Umbilical cord (tissue), 2 donors: ENCODE measurements around the gene P2RX3. TPM values are rescaled to one million over a fixed set of nuclear protein-coding genes. Genes with fewer than 3 reads are reported as not detected.
A peak's percentile ranks its signal among the peaks of the same experiment; 100 is the strongest.

ENCODE experiments used
- DNase-seq: peaks from one replicate; pipeline ENCODE4 v3.0.0-alpha.2; 2015; ENCODE audit warnings: low spot score
- total RNA-seq: library from RNA; depleted of rRNA; stranded (reverse); fragments of >200 nt; gene quantifications from one replicate; pipeline ENCODE4 v1.2.3, GENCODE V29; 2014; ENCODE audit warnings: low replicate concordance; ENCODE audit not compliant: insufficient read depth

Gene P2RX3
- total RNA-seq, 1 donor from 2014 or later = not detected

GRCh38 chr11:57309106-57310059 is 28.8 kb upstream of the P2RX3 start:
- no peak for DNase-seq

DNA sequence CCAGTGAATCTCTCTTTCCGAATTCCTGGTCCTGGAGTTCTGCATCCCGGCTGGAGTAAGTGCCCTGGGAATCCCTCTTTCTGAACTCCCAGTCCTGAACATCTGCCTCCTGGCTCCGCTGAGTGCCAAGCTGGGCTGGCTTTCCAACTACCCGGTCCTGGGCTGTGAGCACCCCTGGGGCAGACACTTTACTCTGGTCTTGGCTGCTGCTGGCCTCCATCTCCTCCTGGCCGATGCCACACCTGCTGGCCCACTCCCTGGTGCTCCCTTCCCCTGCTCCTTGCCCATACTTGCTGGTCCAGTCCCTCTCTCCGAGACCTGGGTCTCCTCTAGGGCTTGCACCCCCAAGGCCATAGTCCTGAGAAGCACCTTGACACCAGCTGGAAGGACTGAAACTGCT is 28.1 kb upstream of the P2RX3 start:
- no peak for DNase-seq

GRCh38 chr11:57310630-57311086 is 27.5 kb upstream of the P2RX3 start:
- peak; percentile 35 for DNase-seq

DNA sequence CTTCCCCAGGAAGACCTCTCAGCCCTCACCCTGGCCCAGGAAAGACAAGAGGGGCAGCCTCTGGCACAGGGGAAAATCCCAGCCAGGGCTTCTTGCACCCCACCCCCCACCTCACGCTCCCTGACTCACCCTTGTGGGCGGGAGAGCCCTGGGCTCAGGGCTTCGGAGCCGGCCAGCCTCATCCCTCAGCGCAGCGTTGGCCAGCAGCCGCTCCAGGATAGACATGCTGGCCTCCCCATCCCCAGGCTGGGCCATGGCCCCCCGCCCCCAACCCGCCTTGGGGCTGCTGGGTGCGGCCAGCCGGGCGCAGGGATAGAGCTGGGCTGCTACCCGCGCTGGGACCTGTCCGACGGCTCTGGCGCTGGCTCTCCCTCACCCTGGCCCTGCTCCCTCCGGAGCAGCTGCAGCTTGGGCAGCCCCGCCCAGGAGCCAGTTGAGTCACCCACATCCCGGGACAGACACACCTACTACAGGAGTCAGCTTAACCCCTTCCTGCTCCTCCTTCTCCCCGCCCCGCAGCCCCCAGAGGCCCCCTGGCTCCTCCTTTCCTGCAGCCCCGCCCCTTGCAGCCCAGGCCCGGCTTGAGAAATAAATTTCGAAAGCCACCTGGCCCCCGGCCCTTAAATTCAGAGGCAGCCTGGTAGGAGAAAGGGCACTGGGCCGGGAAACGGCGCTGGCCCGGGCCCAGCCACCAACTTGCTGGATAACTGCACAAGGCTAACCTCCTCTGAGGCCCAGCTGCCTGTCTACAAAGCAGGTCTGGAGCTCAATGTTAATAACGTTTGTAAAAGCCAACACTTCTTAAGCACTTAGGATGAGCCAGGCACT is 26.8 kb upstream of the P2RX3 start:
- peak; percentile 97 for DNase-seq

GRCh38 chr11:57312511-57313021 is 25.6 kb upstream of the P2RX3 start:
- DNase-seq = no peak

DNA sequence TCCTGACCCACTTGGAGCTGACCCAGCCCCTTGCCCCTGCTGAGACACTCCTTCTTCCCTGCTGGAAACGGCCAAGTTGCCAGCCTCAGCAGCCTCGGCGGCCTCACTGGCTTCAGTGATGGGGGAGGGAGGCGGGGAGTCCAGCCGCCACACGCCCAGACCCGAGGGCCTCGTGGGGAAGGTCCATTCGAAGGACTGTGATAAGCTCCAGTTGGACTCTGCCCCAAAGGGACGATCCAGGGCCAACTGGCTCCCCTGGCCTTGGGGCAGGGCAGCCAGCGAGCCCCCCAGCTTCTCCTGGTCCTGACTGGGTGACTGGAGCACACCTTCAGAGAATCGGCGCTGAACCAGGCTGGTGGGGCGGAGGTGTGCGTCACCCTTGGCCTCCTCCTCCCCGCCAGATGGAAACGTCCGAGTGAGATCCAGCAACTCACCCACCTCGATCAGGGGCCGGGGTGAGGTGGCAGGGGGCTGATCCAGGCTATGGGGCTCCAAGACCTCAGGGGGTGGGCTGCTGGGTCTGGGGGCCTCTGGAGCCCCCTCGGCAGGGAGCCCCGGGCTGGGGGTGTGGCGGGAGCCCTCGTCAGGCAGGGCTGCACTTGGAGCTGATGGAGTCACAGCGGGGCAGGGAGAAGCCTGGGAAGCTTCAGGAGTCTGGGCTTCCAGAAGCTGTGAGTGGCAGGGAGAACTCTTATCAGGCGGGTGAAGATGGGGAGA is 24.9 kb upstream of the P2RX3 start:
- no peak for DNase-seq

DNA sequence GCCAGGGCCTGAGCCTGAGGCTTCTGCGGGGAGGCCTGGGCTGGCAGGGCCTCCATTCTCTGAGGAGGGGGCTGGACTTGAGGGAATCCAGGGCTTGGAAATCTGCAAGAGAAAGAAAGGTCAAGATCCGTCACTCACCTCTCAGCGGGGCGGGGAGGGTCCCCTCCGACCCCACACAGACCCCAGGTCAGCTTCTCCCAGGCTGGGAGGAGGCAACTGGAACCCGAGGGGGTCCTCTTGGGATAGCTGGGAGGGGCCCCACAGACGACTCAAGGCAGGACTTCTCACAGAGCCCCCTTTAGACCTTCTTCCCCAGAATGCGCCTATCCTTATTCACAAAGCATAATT is 24.4 kb upstream of the P2RX3 start:
- no peak for DNase-seq

- DNase-seq = no peak
These were observed 23.8 kb upstream of the P2RX3 start for GRCh38 chr11:57314221-57314973.

DNA sequence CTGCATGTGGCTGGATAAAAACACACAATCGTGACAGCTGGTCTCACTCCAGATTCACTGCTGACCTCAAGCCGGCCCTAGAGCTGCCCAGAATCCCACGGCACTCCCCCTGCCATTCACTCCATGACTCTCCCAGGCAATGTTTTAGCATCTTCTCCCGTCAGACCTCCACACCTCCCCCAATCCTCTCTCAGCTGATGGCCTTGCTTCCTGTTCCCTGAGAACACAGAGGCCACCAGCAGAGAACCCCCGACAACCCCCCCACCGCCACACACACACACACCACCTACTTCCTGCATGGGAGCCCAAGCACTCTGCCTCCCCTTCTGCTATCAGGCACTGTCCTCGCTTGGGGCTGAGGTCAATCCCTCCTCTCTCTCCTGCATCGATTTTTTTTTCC is 22.7 kb upstream of the P2RX3 start:
- no peak for DNase-seq

- DNase-seq = no peak
These were observed 22.1 kb upstream of the P2RX3 start for GRCh38 chr11:57316017-57316416.

GRCh38 chr11:57318178-57318577 is 20.0 kb upstream of the P2RX3 start:
- DNase-seq = peak; percentile 73

GRCh38 chr11:57320067-57320718 is 18.0 kb upstream of the P2RX3 start:
- DNase-seq = no peak

DNA sequence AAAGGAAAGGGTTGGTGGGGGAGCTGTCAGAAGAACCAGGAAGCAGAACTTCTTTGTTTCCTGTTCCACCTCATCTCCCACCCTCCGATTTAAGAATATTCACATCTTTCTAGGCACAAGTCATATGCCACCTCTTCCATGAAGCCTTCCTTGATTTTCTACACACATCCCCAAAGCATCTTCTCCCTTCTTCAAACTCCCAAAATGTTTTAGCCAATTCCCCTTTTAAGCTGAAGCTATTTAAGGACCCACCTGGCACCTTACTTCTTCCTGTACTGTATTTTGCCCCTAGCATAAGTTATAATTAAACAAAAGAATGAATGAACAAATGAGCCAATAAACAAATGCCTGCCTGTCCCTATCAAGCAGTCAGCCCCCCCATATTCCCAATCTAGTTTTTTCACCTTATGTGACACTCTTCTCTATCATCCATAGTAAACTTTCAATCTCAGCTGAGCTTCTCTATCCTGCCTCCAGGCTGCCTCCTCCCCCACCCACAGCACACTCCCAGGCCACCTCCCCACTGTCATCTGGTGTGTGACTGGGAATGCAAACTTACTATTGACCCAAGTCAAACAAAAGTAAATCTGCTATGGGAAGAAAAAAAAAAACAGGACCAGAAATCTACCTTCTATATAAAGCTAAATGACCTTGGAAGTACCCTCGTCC is 17.3 kb upstream of the P2RX3 start:
- no peak for DNase-seq

DNA sequence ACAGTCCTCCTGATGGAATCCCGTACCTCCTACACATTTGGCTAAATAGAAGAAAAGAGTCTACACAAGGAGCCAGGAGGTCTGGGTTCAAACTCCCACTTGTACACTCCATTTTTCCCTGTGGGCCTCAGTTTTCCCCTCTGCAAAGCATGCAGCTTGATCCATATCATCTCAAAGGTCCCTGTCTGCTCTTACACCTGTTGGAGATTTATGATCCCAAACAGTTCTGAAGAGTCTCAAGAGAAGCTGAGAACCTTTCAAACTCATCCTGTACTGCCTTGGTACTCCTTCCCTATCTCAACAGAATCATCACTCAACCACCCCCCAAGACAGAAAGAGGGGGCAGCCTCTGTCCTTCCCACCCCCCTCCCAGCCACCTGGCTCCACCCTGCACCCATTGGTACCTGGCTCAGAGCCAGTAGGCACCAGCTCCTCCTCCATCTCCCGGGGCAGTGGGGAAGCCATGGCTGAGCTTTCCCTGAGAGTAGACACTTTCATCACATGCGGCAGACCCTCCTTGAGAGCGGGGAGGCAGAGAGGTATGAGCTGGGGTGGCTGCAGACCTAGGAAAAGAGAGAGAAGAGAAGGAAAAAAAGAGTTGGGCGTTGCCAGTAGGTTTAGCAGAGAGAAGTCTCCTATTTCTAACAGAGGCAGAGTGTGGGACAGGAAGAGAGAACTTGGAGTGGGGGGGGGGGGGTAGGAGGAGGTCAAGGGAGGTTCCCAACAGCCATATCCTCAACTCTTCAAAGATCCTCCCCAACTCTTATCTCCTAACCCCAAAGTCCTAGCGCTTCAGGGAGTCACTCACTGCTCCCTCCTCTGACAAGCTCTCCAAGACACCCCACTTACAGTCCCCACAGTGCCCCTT is 16.5 kb upstream of the P2RX3 start:
- DNase-seq = no peak

DNA sequence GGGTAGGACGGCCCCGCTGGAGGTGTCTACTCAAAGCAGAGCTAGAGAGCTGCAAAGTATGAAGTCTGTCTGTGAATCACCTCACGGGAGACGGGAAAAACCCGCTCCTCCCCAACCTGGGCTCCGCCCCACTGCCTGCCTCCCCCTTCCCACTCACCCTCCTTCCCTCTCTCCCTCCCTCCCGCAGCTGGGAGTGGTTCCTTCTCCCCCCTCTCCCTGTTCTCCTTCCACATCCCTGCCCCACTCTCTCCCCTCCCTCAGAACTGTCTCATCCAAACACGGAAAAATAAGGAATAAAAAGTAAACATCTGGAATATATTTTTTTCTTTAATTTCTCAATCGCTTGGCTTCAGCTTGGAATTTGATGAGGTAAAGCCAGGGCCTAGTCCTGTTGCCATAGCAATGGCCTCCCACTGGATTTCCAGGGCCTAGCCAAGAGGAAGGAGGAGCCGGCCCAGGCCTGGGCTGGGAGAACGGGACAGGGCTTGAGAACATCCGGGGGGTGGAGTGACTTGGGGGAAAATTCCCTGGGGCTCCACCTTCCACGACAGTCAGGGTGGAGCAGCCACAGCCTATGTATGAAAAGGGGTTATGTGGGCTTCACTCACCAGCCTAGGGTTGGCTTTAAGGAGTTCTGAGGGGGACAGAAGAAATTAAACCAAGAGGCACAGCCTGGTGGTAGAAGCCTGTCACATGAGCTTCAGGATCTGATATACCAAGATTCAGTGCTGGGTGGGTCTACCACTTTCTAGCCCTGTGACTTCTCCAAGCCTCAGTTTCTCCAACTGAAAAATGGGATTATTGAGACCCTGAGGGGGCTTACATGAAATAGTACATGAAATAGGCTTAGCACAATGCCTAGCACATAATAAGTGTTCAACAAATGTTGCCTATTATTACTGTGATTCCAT is 15.6 kb upstream of the P2RX3 start:
- peak; percentile 99 for DNase-seq

GRCh38 chr11:57323167-57323854 is 14.8 kb upstream of the P2RX3 start:
- peak; percentile 47 for DNase-seq

GRCh38 chr11:57323855-57324153 is 14.3 kb upstream of the P2RX3 start:
- DNase-seq = no peak
